Measurements from ENCODE around the gene ASNSD1. TPM values are rescaled to one million over a fixed set of nuclear protein-coding genes. Genes with fewer than 3 reads are reported as not detected.

The ASNSD1 gene
- total RNA-seq, 1 experiment from 2014 or later, result 41.4 TPM

DNA sequence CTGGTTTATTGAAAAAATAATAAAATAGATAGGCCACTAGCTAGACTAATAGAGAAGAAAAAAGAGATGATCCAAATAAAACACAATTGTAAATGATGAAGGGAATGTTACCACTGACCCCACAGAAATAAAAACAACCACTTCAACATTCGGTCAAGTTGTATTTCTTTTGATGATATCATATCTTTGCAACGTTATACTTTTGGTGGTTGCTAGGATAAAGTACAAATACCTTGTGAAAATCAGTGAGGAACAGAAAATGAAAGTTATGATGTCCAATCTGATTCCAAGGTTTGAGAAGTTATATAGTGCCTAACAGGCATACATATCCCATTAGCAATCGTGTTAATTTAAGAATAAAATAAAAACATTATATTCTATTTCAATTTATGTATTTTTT is 6.6 kb upstream of the ASNSD1 start:
- TF ChIP-seq, protein P1, sequence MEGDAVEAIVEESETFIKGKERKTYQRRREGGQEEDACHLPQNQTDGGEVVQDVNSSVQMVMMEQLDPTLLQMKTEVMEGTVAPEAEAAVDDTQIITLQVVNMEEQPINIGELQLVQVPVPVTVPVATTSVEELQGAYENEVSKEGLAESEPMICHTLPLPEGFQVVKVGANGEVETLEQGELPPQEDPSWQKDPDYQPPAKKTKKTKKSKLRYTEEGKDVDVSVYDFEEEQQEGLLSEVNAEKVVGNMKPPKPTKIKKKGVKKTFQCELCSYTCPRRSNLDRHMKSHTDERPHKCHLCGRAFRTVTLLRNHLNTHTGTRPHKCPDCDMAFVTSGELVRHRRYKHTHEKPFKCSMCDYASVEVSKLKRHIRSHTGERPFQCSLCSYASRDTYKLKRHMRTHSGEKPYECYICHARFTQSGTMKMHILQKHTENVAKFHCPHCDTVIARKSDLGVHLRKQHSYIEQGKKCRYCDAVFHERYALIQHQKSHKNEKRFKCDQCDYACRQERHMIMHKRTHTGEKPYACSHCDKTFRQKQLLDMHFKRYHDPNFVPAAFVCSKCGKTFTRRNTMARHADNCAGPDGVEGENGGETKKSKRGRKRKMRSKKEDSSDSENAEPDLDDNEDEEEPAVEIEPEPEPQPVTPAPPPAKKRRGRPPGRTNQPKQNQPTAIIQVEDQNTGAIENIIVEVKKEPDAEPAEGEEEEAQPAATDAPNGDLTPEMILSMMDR (IDR thresholded peaks at IDR 0.05; ENCODE audit: unreplicated experiment), result no peak
- DNase-seq (ENCODE audit: unreplicated experiment), result no peak
- H3K9me3 Mint-ChIP-seq (ENCODE audit: unreplicated experiment), result peaks cover 8% of the 10 kb centered on the region
- intact Hi-C loops (cut with micrococcal nuclease), result no loop called here
- H3K36me3 Mint-ChIP-seq (ENCODE audit: insufficient read depth, unreplicated experiment), result no peaks in the 10 kb centered on the region
- no TSS peak for BruUV-seq (replicated peaks)
- H3K27ac Mint-ChIP-seq (ENCODE audit: low read depth, unreplicated experiment), result no peak overlapping the region
- no peaks in the 10 kb centered on the region for H3K4me1 Mint-ChIP-seq (ENCODE audit: insufficient read depth, unreplicated experiment)
- CTCF ChIA-PET, result interaction anchor here (1.1 kb wide), 1 partner anchor 13 kb away, joined by 3 read pairs; no protein-coding TSS in a partner anchor
- no peak overlapping the region for H3K4me3 Mint-ChIP-seq (ENCODE audit: unreplicated experiment)
- no peaks in the 10 kb centered on the region for H3K27me3 Mint-ChIP-seq (ENCODE audit: insufficient read depth, unreplicated experiment)
- POLR2A ChIA-PET, result no interaction called here

DNA sequence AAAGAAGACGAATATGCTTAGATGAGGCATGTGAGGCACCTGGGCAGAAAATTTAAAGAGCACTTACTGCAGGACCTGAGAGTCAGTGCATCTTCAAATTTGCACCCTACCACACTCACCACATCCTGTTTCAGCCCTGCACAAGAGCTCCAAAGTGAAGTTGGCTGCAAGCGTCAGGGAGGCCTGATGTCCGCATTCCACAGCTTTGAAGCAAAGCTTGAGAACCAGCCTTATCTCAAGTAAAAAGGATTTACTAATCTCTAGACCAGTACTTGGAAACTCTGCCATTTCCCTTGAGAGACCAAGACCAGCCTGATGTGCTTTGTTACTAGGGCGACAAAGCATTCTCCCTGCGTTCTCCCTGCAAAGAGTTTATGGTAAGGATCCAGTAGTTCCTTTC is 3.4 kb upstream of the ASNSD1 start:
- ChIA-PET POLR2A (interaction anchor here (0.6 to 1.3 kb wide), 3 partner anchors 17 to 105 kb away, joined by 3 read pairs; partner anchors contain the start of genes ANKAR and OSGEPL1), CTCF (interaction anchor here (0.6 to 8.9 kb wide), 8 partner anchors 8 to 214 kb away, joined by 3 to 123 read pairs (median 11); partner anchors contain the start of gene ANKAR)
- Mint-ChIP-seq H3K27me3 (ENCODE audit: insufficient read depth, unreplicated experiment) (no peaks in the 10 kb centered on the region), H3K36me3 (ENCODE audit: insufficient read depth, unreplicated experiment) (no peaks in the 10 kb centered on the region), H3K4me3 (ENCODE audit: unreplicated experiment) (no peak overlapping the region), H3K27ac (ENCODE audit: low read depth, unreplicated experiment) (no peak overlapping the region), H3K9me3 (ENCODE audit: unreplicated experiment) (no peaks in the 10 kb centered on the region), H3K4me1 (ENCODE audit: insufficient read depth, unreplicated experiment) (no peaks in the 10 kb centered on the region)
- DNase-seq (ENCODE audit: unreplicated experiment), result no peak
- TF ChIP-seq, protein P1 (IDR thresholded peaks at IDR 0.05; ENCODE audit: unreplicated experiment), result no peak
- intact Hi-C loops (cut with micrococcal nuclease), result no loop called here
- no TSS peak for BruUV-seq (replicated peaks)

GRCh38 chr2:189658306-189659212 is 2.7 kb upstream of the ASNSD1 start:
- DNase-seq (ENCODE audit: unreplicated experiment), result no peak
- no peak overlapping the region for H3K4me3 Mint-ChIP-seq (ENCODE audit: unreplicated experiment)
- no TSS peak for BruUV-seq (replicated peaks)
- intact Hi-C loops (cut with micrococcal nuclease), result no loop called here
- no peaks in the 10 kb centered on the region for H3K36me3 Mint-ChIP-seq (ENCODE audit: insufficient read depth, unreplicated experiment)
- H3K9me3 Mint-ChIP-seq (ENCODE audit: unreplicated experiment), result no peaks in the 10 kb centered on the region
- H3K27ac Mint-ChIP-seq (ENCODE audit: low read depth, unreplicated experiment), result no peak overlapping the region
- POLR2A ChIA-PET, result interaction anchor here (1.3 kb wide), 1 partner anchor 104 kb away, joined by 3 read pairs; the partner anchor contains the start of gene OSGEPL1
- CTCF ChIA-PET, result interaction anchor here (0.6 to 8.9 kb wide), 15 partner anchors 9 to 365 kb away, joined by 3 to 123 read pairs (median 4); partner anchors contain the start of genes ANKAR and OSGEPL1
- no peaks in the 10 kb centered on the region for H3K4me1 Mint-ChIP-seq (ENCODE audit: insufficient read depth, unreplicated experiment)
- TF ChIP-seq, protein P1 (IDR thresholded peaks at IDR 0.05; ENCODE audit: unreplicated experiment), result no peak
- H3K27me3 Mint-ChIP-seq (ENCODE audit: insufficient read depth, unreplicated experiment), result no peaks in the 10 kb centered on the region

DNA sequence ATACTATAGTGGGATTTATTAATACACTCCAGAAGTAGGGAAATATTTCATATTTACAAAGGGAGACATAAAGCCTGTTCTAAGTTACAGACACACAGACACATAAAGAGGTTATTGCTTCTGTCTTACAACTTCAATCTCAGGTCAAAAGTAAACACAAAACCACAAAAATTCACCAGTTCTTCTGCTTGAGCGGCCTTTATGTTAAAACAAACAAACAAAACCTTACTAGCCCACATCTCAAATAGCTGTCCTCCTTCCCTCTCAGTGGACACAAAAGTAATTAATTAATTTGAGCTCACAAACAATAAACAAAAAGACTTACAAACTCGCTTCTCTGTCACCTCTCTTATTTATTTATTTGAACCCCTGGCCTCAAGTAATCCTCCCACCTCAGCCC is 1.5 kb upstream of the ASNSD1 start:
- TF ChIP-seq, protein P1 (IDR thresholded peaks at IDR 0.05; ENCODE audit: unreplicated experiment), result no peak
- CTCF ChIA-PET, result interaction anchor here (0.6 to 8.9 kb wide), 14 partner anchors 10 to 413 kb away, joined by 3 to 123 read pairs (median 14); partner anchors contain the start of genes ANKAR and OSGEPL1
- H3K27me3 Mint-ChIP-seq (ENCODE audit: insufficient read depth, unreplicated experiment), result no peaks in the 10 kb centered on the region
- DNase-seq (ENCODE audit: unreplicated experiment), result no peak
- H3K4me3 Mint-ChIP-seq (ENCODE audit: unreplicated experiment), result no peak overlapping the region
- intact Hi-C loops (cut with micrococcal nuclease), result loop anchor here (2.0 to 5.0 kb wide), 4 partner anchors 103 to 658 kb away; partner anchors contain the start of genes HIBCH, ORMDL1, OSGEPL1 and PMS1
- H3K9me3 Mint-ChIP-seq (ENCODE audit: unreplicated experiment), result no peaks in the 10 kb centered on the region
- H3K36me3 Mint-ChIP-seq (ENCODE audit: insufficient read depth, unreplicated experiment), result no peaks in the 10 kb centered on the region
- H3K27ac Mint-ChIP-seq (ENCODE audit: low read depth, unreplicated experiment), result no peak overlapping the region
- no TSS peak for BruUV-seq (replicated peaks)
- peaks cover 5% of the 10 kb centered on the region for H3K4me1 Mint-ChIP-seq (ENCODE audit: insufficient read depth, unreplicated experiment)
- POLR2A ChIA-PET, result no interaction called here

Data from MCF 10A (cell line).